ENCODE measurements around the gene ASB18.

DNA sequence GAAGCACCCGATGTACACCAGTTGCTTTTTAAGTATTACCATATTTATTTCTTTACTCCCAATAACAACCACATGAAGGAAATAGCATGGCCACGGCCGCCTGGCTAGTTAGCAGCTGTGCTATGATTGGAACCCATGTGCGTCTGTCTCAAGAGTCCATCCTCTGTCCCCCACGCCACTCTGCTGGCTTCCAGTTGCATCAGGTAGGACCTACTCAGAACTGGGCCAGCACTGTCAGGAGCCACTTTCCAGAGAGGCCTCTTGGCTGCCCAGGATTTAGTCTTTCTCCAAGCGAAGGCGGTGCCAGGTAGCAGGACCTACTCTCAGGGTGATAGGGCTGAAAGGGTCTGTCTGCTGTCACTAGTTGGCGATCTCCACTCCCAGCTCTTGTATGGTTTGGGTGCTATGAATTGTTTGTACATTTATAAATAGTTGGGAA is 22.1 kb downstream of the ASB18 start:
- TF ChIP-seq, protein P1, sequence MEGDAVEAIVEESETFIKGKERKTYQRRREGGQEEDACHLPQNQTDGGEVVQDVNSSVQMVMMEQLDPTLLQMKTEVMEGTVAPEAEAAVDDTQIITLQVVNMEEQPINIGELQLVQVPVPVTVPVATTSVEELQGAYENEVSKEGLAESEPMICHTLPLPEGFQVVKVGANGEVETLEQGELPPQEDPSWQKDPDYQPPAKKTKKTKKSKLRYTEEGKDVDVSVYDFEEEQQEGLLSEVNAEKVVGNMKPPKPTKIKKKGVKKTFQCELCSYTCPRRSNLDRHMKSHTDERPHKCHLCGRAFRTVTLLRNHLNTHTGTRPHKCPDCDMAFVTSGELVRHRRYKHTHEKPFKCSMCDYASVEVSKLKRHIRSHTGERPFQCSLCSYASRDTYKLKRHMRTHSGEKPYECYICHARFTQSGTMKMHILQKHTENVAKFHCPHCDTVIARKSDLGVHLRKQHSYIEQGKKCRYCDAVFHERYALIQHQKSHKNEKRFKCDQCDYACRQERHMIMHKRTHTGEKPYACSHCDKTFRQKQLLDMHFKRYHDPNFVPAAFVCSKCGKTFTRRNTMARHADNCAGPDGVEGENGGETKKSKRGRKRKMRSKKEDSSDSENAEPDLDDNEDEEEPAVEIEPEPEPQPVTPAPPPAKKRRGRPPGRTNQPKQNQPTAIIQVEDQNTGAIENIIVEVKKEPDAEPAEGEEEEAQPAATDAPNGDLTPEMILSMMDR (IDR thresholded peaks at IDR 0.05), result no peak
- no peak for TF ChIP-seq POLR2AphosphoS5 (IDR thresholded peaks at IDR 0.05; ENCODE audit: low read depth, low read length)
- no peak for TF ChIP-seq SIN3A (IDR thresholded peaks at IDR 0.05; ENCODE audit: borderline replicate concordance, insufficient read depth, low read depth, low read length)
- no peak for TF ChIP-seq TCF7L2 (IDR thresholded peaks at IDR 0.05; ENCODE audit: low read depth, low read length)

Measured in Panc1 (cell line).